Activated CD4-positive, alpha-beta T cell treated with anti-CD3 and anti-CD28 coated beads, Interleukin-2, amount 10 ng/mL, durations not matched to agents 7 days and 5 days (primary cell): ENCODE measurements around the gene ABCB8. TPM values are rescaled to one million over a fixed set of nuclear protein-coding genes. Genes with fewer than 3 reads are reported as not detected.
A peak's percentile ranks its signal among the peaks of the same experiment; 100 is the strongest.

Experiments
- CTCF ChIA-PET: fragments of 350-600 bp; sonication (Branson Sonifier 250); formaldehyde crosslinking; loops from one replicate; lab custom pipeline; 2021; ENCODE audit warnings: antibody characterized with exemption; lab: Charles Lee
- POLR2A ChIA-PET: fragments of 350-600 bp; sonication (Branson Sonifier 250); formaldehyde crosslinking; loops from one replicate; lab custom pipeline; 2021; ENCODE audit warnings: antibody characterized with exemption; lab: Charles Lee
- DNase-seq: peaks from one replicate; pipeline ENCODE4 v3.0.0-alpha.2; 2020
- H3K27ac Mint-ChIP-seq: one replicate; pipeline ENCODE4 v1.8.0; 2021; ENCODE audit warnings: mild to moderate bottlenecking, moderate library complexity, mixed read lengths
- H3K27me3 Mint-ChIP-seq: one replicate; pipeline ENCODE4 v1.8.0; 2021; ENCODE audit warnings: mixed read lengths
- H3K36me3 Mint-ChIP-seq: one replicate; pipeline ENCODE4 v1.8.0; 2021; ENCODE audit warnings: low read depth, mixed read lengths
- H3K4me1 Mint-ChIP-seq: one replicate; pipeline ENCODE4 v1.8.0; 2021; ENCODE audit warnings: mixed read lengths
- H3K4me3 Mint-ChIP-seq: one replicate; pipeline ENCODE4 v1.8.0; 2021; ENCODE audit warnings: mild to moderate bottlenecking, moderate library complexity, mixed read lengths
- H3K9me3 Mint-ChIP-seq: one replicate; pipeline ENCODE4 v1.8.0; 2021; ENCODE audit warnings: mixed read lengths
- total RNA-seq, 2 experiments: library from RNA; stranded (reverse); gene quantifications; one replicate each; pipeline ENCODE4 v1.2.3, GENCODE V29; 2021

Gene ABCB8
- total RNA-seq, 2 experiments from 2014 or later = 57.5 to 67.8 TPM

DNA sequence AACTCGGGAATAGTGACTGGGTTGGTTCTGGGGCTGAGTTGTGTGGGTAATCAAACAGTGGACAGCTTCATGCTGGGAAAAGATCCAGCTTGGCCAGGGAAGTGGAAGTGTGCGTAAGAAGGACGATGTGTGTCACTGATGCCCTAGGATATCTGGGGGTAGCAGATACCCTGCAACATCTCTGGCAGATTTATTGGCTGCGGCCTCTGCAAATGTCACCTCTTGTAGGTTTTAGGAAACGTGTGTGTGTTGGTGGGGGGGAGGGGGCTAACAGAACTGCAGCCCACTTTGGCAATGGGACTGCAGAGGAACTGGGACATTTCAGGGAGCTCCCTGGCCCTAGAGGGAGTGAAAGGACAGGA, 57.1 kb downstream of the ABCB8 start:
- Mint-ChIP-seq H3K27me3 (peaks cover 22% of the 10 kb centered on the region), H3K36me3 (peaks cover 4% of the 10 kb centered on the region), H3K4me3 (peak overlapping the region; percentile 81), H3K27ac (no peak overlapping the region), H3K4me1 (peaks cover 37% of the 10 kb centered on the region), H3K9me3 (no peaks in the 10 kb centered on the region)
- POLR2A ChIA-PET = no interaction called here
- CTCF ChIA-PET = interaction anchor here (1.0 to 1.4 kb wide), 3 partner anchors 27 to 75 kb away, joined by 3 to 4 read pairs (median 4); no protein-coding TSS in a partner anchor
- no peak for DNase-seq

- no peaks in the 10 kb centered on the region for H3K9me3 Mint-ChIP-seq
- POLR2A ChIA-PET = no interaction called here
Observed at GRCh38 chr7:151085691-151086620, 57.7 kb downstream of the ABCB8 start, which contains the start of gene AGAP3. AGAP3 (plus strand) TSS chr7:151086475; CDS start chr7:151086742, 267 bp downstream.

GRCh38 chr7:151086802-151087244, 58.6 kb downstream of the ABCB8 start:
- POLR2A ChIA-PET = no interaction called here
- peak; percentile 43 for DNase-seq
- H3K4me1 Mint-ChIP-seq = peaks cover 37% of the 10 kb centered on the region

More at GRCh38 chr7:151085691-151086620, 57.7 kb downstream of the ABCB8 start, which contains the start of gene AGAP3:
- peak within 1 kb of the TSS; percentile 81 for H3K4me3 Mint-ChIP-seq
- H3K36me3 Mint-ChIP-seq = peaks cover 4% of the 10 kb centered on the region
- peaks cover 22% of the 10 kb centered on the region for H3K27me3 Mint-ChIP-seq
- peaks cover 37% of the 10 kb centered on the region for H3K4me1 Mint-ChIP-seq
- DNase-seq = peak; percentile 51
- CTCF ChIA-PET = interaction anchor here (0.6 to 1.4 kb wide), 5 partner anchors 18 to 1333 kb away, joined by 3 to 4 read pairs (median 3); no protein-coding TSS in a partner anchor
- peak within 1 kb of the TSS; percentile 83 for H3K27ac Mint-ChIP-seq

DNA sequence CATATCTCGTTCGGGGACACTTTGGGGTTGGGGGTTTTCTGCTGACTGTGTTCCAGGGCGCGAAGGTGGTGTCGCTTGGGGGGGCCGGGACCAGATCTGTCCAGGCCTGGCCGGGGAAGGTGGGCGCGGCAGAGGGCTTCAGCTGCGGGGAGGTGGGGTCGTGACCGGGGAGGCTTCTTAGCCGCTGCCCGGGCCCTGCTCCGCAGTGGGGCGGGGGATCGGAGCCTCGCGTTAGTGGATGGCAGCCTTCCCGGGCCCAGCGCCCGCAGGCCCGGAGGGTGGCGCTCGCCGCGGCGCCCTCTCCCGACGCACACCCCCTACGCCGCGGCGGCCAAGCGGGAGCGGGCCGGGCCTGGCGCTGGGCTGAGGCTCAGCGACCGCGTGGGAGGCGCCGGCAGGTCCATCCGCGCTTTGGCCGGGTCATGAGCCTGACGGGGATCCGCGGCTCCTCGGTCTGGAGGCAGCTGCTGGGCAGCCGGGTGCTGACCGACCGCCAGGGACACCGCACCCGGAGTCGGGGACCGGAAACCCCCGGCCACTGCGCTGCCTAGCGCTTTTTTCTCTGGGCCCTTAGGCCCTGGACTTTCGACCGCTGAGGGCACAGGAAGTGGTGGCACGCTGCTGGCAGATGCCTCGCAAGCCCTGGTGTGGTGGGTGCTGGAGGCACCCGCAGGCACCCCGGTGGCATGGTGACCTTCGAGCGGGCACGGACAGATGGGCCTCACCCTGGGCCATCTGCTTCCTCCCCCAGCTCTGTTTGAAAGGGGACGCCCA, 59.2 kb downstream of the ABCB8 start:
- Mint-ChIP-seq H3K36me3 (peaks cover 4% of the 10 kb centered on the region), H3K27me3 (peaks cover 22% of the 10 kb centered on the region), H3K4me1 (peaks cover 32% of the 10 kb centered on the region), H3K27ac (peak overlapping the region; percentile 68), H3K4me3 (peak overlapping the region; percentile 81), H3K9me3 (no peaks in the 10 kb centered on the region)
- ChIA-PET POLR2A (no interaction called here), CTCF (interaction anchor here (0.6 to 1.7 kb wide), 2 partner anchors 28 to 139 kb away, joined by 3 to 4 read pairs; no protein-coding TSS in a partner anchor)
- peak; percentile 36 for DNase-seq

More at GRCh38 chr7:151086802-151087244, 58.6 kb downstream of the ABCB8 start:
- no peaks in the 10 kb centered on the region for H3K9me3 Mint-ChIP-seq
- H3K27me3 Mint-ChIP-seq = peaks cover 22% of the 10 kb centered on the region
- peaks cover 4% of the 10 kb centered on the region for H3K36me3 Mint-ChIP-seq
- CTCF ChIA-PET = interaction anchor here (0.9 to 1.7 kb wide), 2 partner anchors 19 to 29 kb away, joined by 3 to 4 read pairs; no protein-coding TSS in a partner anchor
- peak overlapping the region; percentile 81 for H3K4me3 Mint-ChIP-seq
- H3K27ac Mint-ChIP-seq = peak overlapping the region; percentile 83

DNA sequence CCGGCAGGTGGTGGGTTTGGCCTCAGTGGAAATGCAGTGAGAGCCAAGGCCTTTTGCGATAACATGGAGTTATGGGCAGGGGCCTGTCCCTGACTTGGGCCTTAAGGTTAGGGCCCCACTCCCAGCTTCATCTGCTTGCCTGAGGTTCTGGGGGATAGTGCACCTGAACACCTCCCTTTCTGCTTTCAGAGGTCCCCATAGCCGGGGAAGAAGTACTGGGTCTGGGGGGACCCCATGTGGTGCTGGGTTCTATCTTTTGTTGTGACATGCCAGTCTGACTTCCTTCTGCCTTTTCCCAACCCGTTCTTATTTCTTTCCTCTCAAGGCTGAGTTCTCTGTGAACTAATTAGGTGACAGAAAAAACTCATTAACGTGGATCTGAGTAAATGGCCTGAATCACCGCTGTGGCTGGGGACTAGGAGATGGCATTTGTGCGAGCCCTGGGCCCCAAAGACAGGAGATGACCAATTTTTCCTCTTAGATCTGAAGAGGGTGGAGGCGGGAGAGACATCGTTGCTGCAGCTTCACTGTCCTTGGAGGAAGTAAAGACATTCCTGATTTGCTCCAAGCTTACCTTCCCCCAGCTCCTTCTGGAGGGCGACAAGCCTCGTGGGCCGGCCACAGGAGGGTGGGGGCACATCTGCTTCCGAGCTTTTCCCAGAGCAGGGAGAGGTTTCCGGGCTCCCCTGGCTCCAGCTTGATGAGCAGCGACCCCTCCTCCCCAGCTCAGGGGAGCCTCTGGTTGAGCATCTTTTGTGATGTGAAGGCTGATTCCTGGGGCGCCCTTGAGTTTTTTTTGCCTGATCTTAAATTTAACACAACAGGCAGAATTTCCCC, 60.0 kb downstream of the ABCB8 start:
- Mint-ChIP-seq H3K27me3 (peaks cover 22% of the 10 kb centered on the region), H3K4me3 (peak overlapping the region; percentile 20), H3K4me1 (peaks cover 26% of the 10 kb centered on the region), H3K9me3 (no peaks in the 10 kb centered on the region), H3K27ac (no peak overlapping the region), H3K36me3 (no peaks in the 10 kb centered on the region)
- no peak for DNase-seq
- CTCF ChIA-PET = interaction anchor here (0.6 to 1.7 kb wide), 2 partner anchors 27 to 138 kb away, joined by 3 to 4 read pairs; no protein-coding TSS in a partner anchor
- POLR2A ChIA-PET = no interaction called here

- ChIA-PET POLR2A (no interaction called here), CTCF (interaction anchor here (0.8 to 0.9 kb wide), 2 partner anchors 35 to 77 kb away, joined by 3 to 4 read pairs; no protein-coding TSS in a partner anchor)
- DNase-seq = no peak
- H3K4me3 Mint-ChIP-seq = peak overlapping the region; percentile 11
- H3K36me3 Mint-ChIP-seq = no peaks in the 10 kb centered on the region
- H3K27ac Mint-ChIP-seq = peak overlapping the region; percentile 43
- H3K9me3 Mint-ChIP-seq = no peaks in the 10 kb centered on the region
- H3K27me3 Mint-ChIP-seq = peaks cover 22% of the 10 kb centered on the region
- H3K4me1 Mint-ChIP-seq = peaks cover 22% of the 10 kb centered on the region
Observed at GRCh38 chr7:151088856-151089699, 60.8 kb downstream of the ABCB8 start.

- H3K4me1 Mint-ChIP-seq = peaks cover 17% of the 10 kb centered on the region
- H3K36me3 Mint-ChIP-seq = no peaks in the 10 kb centered on the region
- H3K9me3 Mint-ChIP-seq = no peaks in the 10 kb centered on the region
- CTCF ChIA-PET = interaction anchor here (0.6 to 1.2 kb wide), 6 partner anchors 25 to 272 kb away, joined by 3 to 4 read pairs (median 3); no protein-coding TSS in a partner anchor
- no peak overlapping the region for H3K27ac Mint-ChIP-seq
- POLR2A ChIA-PET = no interaction called here
- no peak overlapping the region for H3K4me3 Mint-ChIP-seq
- H3K27me3 Mint-ChIP-seq = peaks cover 17% of the 10 kb centered on the region
- DNase-seq = no peak
Observed at GRCh38 chr7:151089893-151090730, 61.9 kb downstream of the ABCB8 start.

DNA sequence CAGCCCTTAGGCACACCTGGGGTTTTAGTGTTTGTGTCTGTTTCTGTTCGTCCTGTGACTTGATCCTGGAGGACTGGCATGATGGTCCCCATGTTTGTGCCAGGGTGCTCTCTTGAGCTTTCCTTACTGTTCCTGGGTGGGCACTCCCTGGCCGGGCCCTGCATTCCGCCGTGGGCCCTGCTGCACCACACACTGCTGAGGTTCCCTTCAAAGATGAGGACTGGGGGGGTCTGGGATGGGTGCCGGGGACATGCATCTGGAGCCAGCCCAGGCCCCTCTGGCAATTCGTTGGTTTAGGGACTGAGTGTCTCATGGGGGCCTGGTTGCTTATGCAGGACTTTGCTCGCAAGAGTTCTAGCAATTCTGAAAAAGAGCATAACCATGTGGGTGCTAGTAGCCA, 62.8 kb downstream of the ABCB8 start:
- ChIA-PET POLR2A (no interaction called here), CTCF (interaction anchor here (0.9 to 1.2 kb wide), 3 partner anchors 24 to 193 kb away, joined by 3 read pairs; no protein-coding TSS in a partner anchor)
- Mint-ChIP-seq H3K27ac (no peak overlapping the region), H3K27me3 (peaks cover 9% of the 10 kb centered on the region), H3K4me1 (peaks cover 8% of the 10 kb centered on the region), H3K36me3 (no peaks in the 10 kb centered on the region), H3K4me3 (no peak overlapping the region), H3K9me3 (no peaks in the 10 kb centered on the region)
- no peak for DNase-seq

DNA sequence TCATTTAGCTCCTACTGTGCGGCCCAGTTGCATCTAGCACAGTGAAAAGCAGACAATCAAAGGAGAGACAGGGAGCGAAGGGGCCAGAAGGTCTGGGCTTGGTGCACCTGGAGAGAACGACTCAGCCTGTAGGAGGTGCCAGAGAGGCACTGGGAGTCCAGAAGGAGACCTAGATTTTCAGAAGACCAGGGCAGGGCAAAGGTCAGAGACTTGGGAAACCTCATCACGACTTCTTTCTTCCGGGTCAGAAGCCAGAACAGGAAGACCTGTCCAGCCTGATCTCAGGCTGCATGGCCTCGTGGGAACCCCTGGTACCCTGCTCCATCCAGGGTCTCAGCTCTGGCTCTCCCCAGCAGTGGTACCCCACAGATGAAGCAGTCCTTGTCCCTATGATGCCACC, 63.2 kb downstream of the ABCB8 start:
- Mint-ChIP-seq H3K9me3 (no peaks in the 10 kb centered on the region), H3K4me3 (no peak overlapping the region)
- DNase-seq = no peak

GRCh38 chr7:151091988-151092387, 63.7 kb downstream of the ABCB8 start:
- H3K27me3 Mint-ChIP-seq = peaks cover 9% of the 10 kb centered on the region
- H3K36me3 Mint-ChIP-seq = no peaks in the 10 kb centered on the region
- peaks cover 8% of the 10 kb centered on the region for H3K4me1 Mint-ChIP-seq
- no peak for DNase-seq
- POLR2A ChIA-PET = no interaction called here
- no peak overlapping the region for H3K4me3 Mint-ChIP-seq
- CTCF ChIA-PET = interaction anchor here (1.2 to 1.3 kb wide), 2 partner anchors 19 to 33 kb away, joined by 3 read pairs; partner anchors contain the start of gene SLC4A2
- no peak overlapping the region for H3K27ac Mint-ChIP-seq
- no peaks in the 10 kb centered on the region for H3K9me3 Mint-ChIP-seq

More for the DNA sequence above, 63.2 kb downstream of the ABCB8 start:
- ChIA-PET POLR2A (no interaction called here), CTCF (interaction anchor here (0.9 to 1.2 kb wide), 2 partner anchors 19 to 32 kb away, joined by 3 read pairs; no protein-coding TSS in a partner anchor)
- no peaks in the 10 kb centered on the region for H3K36me3 Mint-ChIP-seq
- peaks cover 8% of the 10 kb centered on the region for H3K4me1 Mint-ChIP-seq
- peaks cover 9% of the 10 kb centered on the region for H3K27me3 Mint-ChIP-seq
- H3K27ac Mint-ChIP-seq = no peak overlapping the region
